Measurements from ENCODE around the gene DHX15. TPM values are rescaled to one million over a fixed set of nuclear protein-coding genes. Genes with fewer than 3 reads are reported as not detected.

DHX15 gene
- total and polyA plus RNA-seq, 12 donors, result 42.4 to 158 (median 79.0) TPM

GRCh38 chr4:24568425-24568824, 15.9 kb downstream of the DHX15 start:
- H3K27ac ChIP-seq, result no peak overlapping the region
- peaks cover 0 to 37% of the 10 kb centered on the region in 2 donors for H3K4me1 ChIP-seq (replicated peaks in 1 of 2)
- no peaks in the 10 kb centered on the region for H3K27me3 ChIP-seq
- no peak for DNase-seq
- H3K4me3 ChIP-seq, result no peak overlapping the region
- peaks cover 0 to 12% of the 10 kb centered on the region in 2 donors for H3K36me3 ChIP-seq (replicated peaks in 1 of 2)
- TF ChIP-seq POLR2A (IDR thresholded peaks at IDR 0.05), result no peak
- TF ChIP-seq, protein P1, sequence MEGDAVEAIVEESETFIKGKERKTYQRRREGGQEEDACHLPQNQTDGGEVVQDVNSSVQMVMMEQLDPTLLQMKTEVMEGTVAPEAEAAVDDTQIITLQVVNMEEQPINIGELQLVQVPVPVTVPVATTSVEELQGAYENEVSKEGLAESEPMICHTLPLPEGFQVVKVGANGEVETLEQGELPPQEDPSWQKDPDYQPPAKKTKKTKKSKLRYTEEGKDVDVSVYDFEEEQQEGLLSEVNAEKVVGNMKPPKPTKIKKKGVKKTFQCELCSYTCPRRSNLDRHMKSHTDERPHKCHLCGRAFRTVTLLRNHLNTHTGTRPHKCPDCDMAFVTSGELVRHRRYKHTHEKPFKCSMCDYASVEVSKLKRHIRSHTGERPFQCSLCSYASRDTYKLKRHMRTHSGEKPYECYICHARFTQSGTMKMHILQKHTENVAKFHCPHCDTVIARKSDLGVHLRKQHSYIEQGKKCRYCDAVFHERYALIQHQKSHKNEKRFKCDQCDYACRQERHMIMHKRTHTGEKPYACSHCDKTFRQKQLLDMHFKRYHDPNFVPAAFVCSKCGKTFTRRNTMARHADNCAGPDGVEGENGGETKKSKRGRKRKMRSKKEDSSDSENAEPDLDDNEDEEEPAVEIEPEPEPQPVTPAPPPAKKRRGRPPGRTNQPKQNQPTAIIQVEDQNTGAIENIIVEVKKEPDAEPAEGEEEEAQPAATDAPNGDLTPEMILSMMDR (IDR thresholded peaks at IDR 0.05), result no peak
- intact Hi-C loops (cut with DNase I), result no loop called here
- H3K9me3 ChIP-seq (replicated peaks in 1 of 3), result no peaks in the 10 kb centered on the region

GRCh38 chr4:24565054-24565453, 19.3 kb downstream of the DHX15 start:
- no peak for TF ChIP-seq POLR2A (IDR thresholded peaks at IDR 0.05)
- TF ChIP-seq, protein P1 (IDR thresholded peaks at IDR 0.05), result no peak
- Histone ChIP-seq H3K4me1 (replicated peaks in 1 of 2) (peaks cover 0 to 25% of the 10 kb centered on the region in 2 donors), H3K9me3 (replicated peaks in 1 of 3) (no peaks in the 10 kb centered on the region), H3K4me3 (no peak overlapping the region), H3K27me3 (no peaks in the 10 kb centered on the region), H3K27ac (no peak overlapping the region), H3K36me3 (replicated peaks in 1 of 2) (no peaks in the 10 kb centered on the region)
- intact Hi-C loops (cut with DNase I), result no loop called here
- no peak for DNase-seq

GRCh38 chr4:24564488-24564887, 19.9 kb downstream of the DHX15 start:
- Histone ChIP-seq H3K36me3 (replicated peaks in 1 of 2) (no peaks in the 10 kb centered on the region), H3K4me3 (no peak overlapping the region), H3K4me1 (replicated peaks in 1 of 2) (peaks cover under 1 to 26% of the 10 kb centered on the region in 2 donors), H3K9me3 (replicated peaks in 1 of 3) (no peaks in the 10 kb centered on the region), H3K27ac (no peak overlapping the region), H3K27me3 (no peaks in the 10 kb centered on the region)
- DNase-seq, result no peak
- TF ChIP-seq, protein P1 (IDR thresholded peaks at IDR 0.05), result no peak
- no peak for TF ChIP-seq POLR2A (IDR thresholded peaks at IDR 0.05)
- 88 to 97% (median 94%) methylated on average over 2 of the region's 2 CpGs for WGBS, 4 donors
- intact Hi-C loops (cut with DNase I), result no loop called here

- TF ChIP-seq POLR2A (IDR thresholded peaks at IDR 0.05), result no peak
- TF ChIP-seq, protein P1 (IDR thresholded peaks at IDR 0.05), result no peak
- no peak overlapping the region for H3K4me3 ChIP-seq
- no peak overlapping the region for H3K27ac ChIP-seq
- H3K9me3 ChIP-seq (replicated peaks in 1 of 3), result no peaks in the 10 kb centered on the region
- WGBS, 4 donors, result 92 to 99% (median 95%) methylated on average over 8 of the region's 8 CpGs
- no peaks in the 10 kb centered on the region for H3K27me3 ChIP-seq
- H3K36me3 ChIP-seq (replicated peaks in 1 of 2), result no peaks in the 10 kb centered on the region
- peaks cover 16 to 33% of the 10 kb centered on the region in 2 donors for H3K4me1 ChIP-seq (replicated peaks in 1 of 2)
- no peak for DNase-seq
- intact Hi-C loops (cut with DNase I), result no loop called here
These were observed 22.8 kb downstream of the DHX15 start for GRCh38 chr4:24561438-24562139.
